HepG2 (cell line): ENCODE data around the gene PERP. TPM values are rescaled to one million over a fixed set of nuclear protein-coding genes. Genes with fewer than 3 reads are reported as not detected.

Source experiments
- CHCHD3 ChIP-seq: sonication (generic); formaldehyde crosslinking; IDR thresholded peaks from 2 replicates; pipeline ENCODE4 v1.8.0; 2022; ENCODE audit warnings: mild to moderate bottlenecking, missing genetic modification reagents, moderate library complexity
- MYC ChIP-seq: sonication (generic); formaldehyde crosslinking; IDR thresholded peaks from 2 replicates; pipeline ENCODE4 v1.9.0; 2021; ENCODE audit warnings: missing genetic modification reagents, borderline replicate concordance
- PHF20 ChIP-seq: sonication (generic); formaldehyde crosslinking; IDR thresholded peaks from 2 replicates; pipeline ENCODE4 v1.5.0; 2020; ENCODE audit warnings: mild to moderate bottlenecking, missing genetic modification reagents
- ZBTB26 ChIP-seq: IDR thresholded peaks from 2 replicates; pipeline ENCODE4 v1.6.1; 2016; ENCODE audit warnings: missing compliant biosample characterization, missing genetic modification reagents, borderline replicate concordance
- ZBTB44 ChIP-seq: sonication (generic); formaldehyde crosslinking; IDR thresholded peaks from 2 replicates; pipeline ENCODE4 v1.4.0; 2020; ENCODE audit warnings: missing genetic modification reagents
- ZFP91 ChIP-seq: sonication (generic); formaldehyde crosslinking; IDR thresholded peaks from 2 replicates; pipeline ENCODE4 v1.9.0; 2022; ENCODE audit warnings: missing genetic modification reagents, mild to moderate bottlenecking, borderline replicate concordance
- ZNF136 ChIP-seq: sonication (generic); formaldehyde crosslinking; IDR thresholded peaks from 2 replicates; pipeline ENCODE4 v1.8.1; 2022; ENCODE audit warnings: low read depth, mild to moderate bottlenecking, moderate library complexity, missing genetic modification reagents
- ZNF609 ChIP-seq: sonication (generic); formaldehyde crosslinking; IDR thresholded peaks from 2 replicates; pipeline ENCODE4 v1.4.0; 2020; ENCODE audit warnings: mild to moderate bottlenecking, missing genetic modification reagents, borderline replicate concordance
- polyA plus RNA-seq, 8 experiments: library from polyadenylated mRNA; depleted of rRNA in 3 of 8; stranded (reverse) in 7 of 8; unstranded in 1 of 8; fragments of >200 nt; fragmentation: Illumina TruSeq in 4 of 8; extraction: Trizol in 4 of 8; gene quantifications; 2 replicates each; pipeline versions ENCODE4 v1.2.1 to v1.2.3, GENCODE V29; 2011 to 2016; ENCODE audit warnings: low read depth in 4 of 8, missing spikeins in 1 of 8, mixed read lengths in 1 of 8; ENCODE audit not compliant: insufficient read depth in 1 of 8
- total RNA-seq, 5 experiments: library from RNA; depleted of rRNA; stranded (reverse); fragments of >200 nt; fragmentation: Illumina TruSeq; extraction: Trizol; gene quantifications; 2 replicates each; pipeline ENCODE4 v1.2.3, GENCODE V29; 2016; ENCODE audit warnings: low read depth in 1 of 5
- TF ChIP-seq, protein P1 (sequence below): sonication (generic); formaldehyde crosslinking; IDR thresholded peaks from 2 replicates; pipeline ENCODE4 v1.5.1; 2020; ENCODE audit warnings: mild to moderate bottlenecking, missing genetic modification reagents
- TF ChIP-seq, protein P2 (sequence below): sonication (generic); formaldehyde crosslinking; IDR thresholded peaks from 2 replicates; pipeline ENCODE4 v1.8.1; 2023; ENCODE audit warnings: mild to moderate bottlenecking, inconsistent platforms, moderate library complexity, missing genetic modification reagents, borderline replicate concordance
- TF ChIP-seq, protein P3 (sequence below): IDR thresholded peaks from 2 replicates; pipeline ENCODE4 v1.6.1; 2016

Gene PERP
- total and polyA plus RNA-seq, 2 of the 13 experiments (the other 11 are each of a cell fraction or from before 2014, with no cell fraction given), result 26.0 to 53.0 TPM

GRCh38 chr6:138086573-138087196 lies 20.5 kb downstream of the PERP start (continued):
- TF ChIP-seq ZBTB44 (CRISPR knock-in tag), result no peak
- peak; percentile 87 for TF ChIP-seq ZNF609
- TF ChIP-seq, protein P1, sequence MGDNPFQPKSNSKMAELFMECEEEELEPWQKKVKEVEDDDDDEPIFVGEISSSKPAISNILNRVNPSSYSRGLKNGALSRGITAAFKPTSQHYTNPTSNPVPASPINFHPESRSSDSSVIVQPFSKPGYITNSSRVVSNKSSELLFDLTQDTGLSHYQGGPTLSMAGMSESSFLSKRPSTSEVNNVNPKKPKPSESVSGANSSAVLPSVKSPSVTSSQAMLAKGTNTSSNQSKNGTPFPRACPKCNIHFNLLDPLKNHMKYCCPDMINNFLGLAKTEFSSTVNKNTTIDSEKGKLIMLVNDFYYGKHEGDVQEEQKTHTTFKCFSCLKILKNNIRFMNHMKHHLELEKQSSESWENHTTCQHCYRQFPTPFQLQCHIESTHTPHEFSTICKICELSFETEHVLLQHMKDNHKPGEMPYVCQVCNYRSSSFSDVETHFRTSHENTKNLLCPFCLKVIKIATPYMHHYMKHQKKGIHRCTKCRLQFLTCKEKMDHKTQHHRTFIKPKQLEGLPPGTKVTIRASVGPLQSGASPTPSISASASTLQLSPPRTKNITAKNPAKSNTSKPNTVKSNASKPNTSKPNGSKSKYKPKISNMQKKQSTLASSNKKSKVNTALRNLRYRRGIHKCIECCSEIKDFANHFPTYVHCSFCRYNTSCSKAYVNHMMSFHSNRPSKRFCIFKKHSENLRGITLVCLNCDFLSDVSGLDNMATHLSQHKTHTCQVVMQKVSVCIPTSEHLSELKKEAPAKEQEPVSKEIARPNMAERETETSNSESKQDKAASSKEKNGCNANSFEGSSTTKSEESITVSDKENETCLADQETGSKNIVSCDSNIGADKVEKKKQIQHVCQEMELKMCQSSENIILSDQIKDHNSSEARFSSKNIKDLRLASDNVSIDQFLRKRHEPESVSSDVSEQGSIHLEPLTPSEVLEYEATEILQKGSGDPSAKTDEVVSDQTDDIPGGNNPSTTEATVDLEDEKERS (CRISPR knock-in tag), result no peak
- no peak for TF ChIP-seq CHCHD3 (CRISPR knock-in tag)
- 0 out of 2 replicates have a peak, but pooled peaks have one; percentile 55 for TF ChIP-seq ZBTB26 (CRISPR knock-in tag)
- TF ChIP-seq, protein P2, sequence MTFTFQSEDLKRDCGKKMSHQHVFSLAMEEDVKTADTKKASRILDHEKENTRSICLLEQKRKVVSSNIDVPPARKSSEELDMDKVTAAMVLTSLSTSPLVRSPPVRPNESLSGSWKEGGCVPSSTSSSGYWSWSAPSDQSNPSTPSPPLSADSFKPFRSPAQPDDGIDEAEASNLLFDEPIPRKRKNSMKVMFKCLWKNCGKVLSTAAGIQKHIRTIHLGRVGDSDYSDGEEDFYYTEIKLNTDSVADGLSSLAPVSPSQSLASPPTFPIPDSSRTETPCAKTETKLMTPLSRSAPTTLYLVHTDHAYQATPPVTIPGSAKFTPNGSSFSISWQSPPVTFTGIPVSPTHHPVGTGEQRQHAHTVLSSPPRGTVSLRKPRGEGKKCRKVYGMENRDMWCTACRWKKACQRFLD (CRISPR knock-in tag), result no peak
- TF ChIP-seq, protein P3, sequence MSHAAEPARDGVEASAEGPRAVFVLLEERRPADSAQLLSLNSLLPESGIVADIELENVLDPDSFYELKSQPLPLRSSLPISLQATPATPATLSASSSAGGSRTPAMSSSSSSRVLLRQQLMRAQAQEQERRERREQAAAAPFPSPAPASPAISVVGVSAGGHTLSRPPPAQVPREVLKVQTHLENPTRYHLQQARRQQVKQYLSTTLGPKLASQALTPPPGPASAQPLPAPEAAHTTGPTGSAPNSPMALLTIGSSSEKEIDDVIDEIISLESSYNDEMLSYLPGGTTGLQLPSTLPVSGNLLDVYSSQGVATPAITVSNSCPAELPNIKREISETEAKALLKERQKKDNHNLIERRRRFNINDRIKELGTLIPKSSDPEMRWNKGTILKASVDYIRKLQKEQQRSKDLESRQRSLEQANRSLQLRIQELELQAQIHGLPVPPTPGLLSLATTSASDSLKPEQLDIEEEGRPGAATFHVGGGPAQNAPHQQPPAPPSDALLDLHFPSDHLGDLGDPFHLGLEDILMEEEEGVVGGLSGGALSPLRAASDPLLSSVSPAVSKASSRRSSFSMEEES, result peak; percentile 88
- TF ChIP-seq MYC (CRISPR knock-in tag), result peak; percentile 29; the same call in 1 of the 2 replicates
- TF ChIP-seq ZFP91, result no peak
- 0 out of 2 replicates have a peak, but pooled peaks have one; percentile 58 for TF ChIP-seq ZNF136 (CRISPR knock-in tag)
- TF ChIP-seq PHF20 (CRISPR knock-in tag), result no peak
